Measurements from ENCODE around the gene GNA14.

The GNA14 gene

DNA sequence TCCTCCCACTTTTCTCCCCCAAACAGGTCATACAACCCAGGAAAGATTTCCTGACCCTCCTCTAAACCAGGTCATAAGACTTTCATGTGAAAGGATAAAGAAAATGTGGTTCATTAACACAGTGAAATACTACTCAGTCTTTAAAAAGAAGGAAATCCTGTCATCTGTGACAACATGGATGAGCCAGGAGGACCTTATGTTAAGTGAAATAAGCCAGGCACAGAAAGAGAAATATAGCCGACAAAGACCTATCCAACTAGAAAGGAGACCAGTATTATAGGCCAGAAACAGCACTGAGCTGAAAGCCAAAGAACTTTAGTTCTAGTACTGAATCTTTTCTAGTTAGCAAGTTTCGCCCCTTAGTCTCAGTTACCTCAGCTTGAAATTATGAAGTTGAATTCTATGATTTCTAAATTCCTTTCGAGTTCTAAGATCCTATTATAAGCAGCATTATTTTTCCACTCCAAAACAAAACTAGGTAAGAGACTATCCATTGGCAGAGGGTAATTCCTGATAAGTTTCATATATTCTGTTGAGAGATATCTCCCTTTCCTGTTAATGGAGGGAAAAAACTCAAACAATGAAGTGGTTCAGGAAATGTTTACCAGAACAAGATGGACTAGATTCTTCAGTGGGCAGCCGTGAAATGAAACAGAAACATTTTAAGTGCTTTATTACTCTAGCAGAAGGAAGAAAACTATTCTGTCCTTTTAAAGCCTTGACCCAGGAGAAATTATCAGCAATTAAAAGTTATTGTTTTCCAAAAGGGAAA, 42.5 kb downstream of the GNA14 start:
- Histone ChIP-seq H3K4me1 (no peaks in the 10 kb centered on the region), H3K4me3 (no peak overlapping the region), H3K27me3 (ENCODE audit: low read depth) (peaks cover 4% of the 10 kb centered on the region), H3K9me3 (no peaks in the 10 kb centered on the region), H3K36me3 (replicated peaks) (no peaks in the 10 kb centered on the region)
- no peak for DNase-seq (ENCODE audit: low spot score in 2 of 2)
- in situ Hi-C loops (cut with MboI; ENCODE audit: low sequenced_read_pairs), result no loop called here

DNA sequence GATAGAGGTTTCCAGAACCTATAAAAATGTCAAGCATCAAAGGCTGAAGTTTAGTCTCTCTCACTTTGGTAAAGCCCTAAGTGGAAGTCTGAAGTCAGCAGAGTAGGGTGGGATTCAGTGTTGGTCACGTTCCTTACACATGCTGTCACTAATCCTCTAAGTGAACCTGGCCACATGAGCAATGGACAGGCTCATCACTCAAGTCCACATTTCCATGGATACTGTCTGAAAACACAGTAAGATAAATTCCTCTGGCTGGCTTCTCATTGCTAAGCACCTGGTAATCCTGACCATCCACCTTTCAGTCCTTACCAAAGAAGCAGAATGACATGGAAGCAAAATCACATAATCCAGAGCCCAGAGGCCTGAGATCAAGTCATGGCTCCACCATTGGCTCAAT, 43.8 kb downstream of the GNA14 start:
- H3K9me3 ChIP-seq, result no peaks in the 10 kb centered on the region
- no peak for DNase-seq (ENCODE audit: low spot score in 2 of 2)
- H3K4me3 ChIP-seq, result no peak overlapping the region
- in situ Hi-C loops (cut with MboI; ENCODE audit: low sequenced_read_pairs), result no loop called here
- H3K4me1 ChIP-seq, result no peaks in the 10 kb centered on the region
- H3K27me3 ChIP-seq (ENCODE audit: low read depth), result no peaks in the 10 kb centered on the region; the same call in 1 of the 2 replicates
- H3K36me3 ChIP-seq (replicated peaks), result no peaks in the 10 kb centered on the region

DNA sequence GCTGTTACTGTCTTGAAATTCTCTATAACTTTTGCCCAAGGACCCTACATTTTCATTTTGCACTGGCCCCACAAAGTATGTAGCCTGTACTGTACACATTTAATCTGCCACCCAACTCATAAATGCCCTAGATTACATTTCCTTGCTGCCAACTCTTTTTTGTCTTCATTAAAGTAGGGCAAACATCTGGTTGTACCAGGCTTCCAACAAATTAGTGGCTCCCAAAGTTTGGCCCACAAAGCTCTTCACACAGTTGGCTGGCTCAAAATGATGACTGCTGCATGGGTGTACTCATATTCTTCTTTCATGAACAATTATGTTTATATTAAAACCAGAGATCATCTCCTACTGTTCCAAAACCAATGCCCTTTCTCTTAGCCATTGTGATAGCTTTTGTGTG, 45.3 kb downstream of the GNA14 start:
- no peak overlapping the region for H3K4me3 ChIP-seq
- H3K4me1 ChIP-seq, result no peaks in the 10 kb centered on the region
- no peaks in the 10 kb centered on the region for H3K9me3 ChIP-seq
- in situ Hi-C loops (cut with MboI; ENCODE audit: low sequenced_read_pairs), result no loop called here
- H3K27me3 ChIP-seq (ENCODE audit: low read depth), result no peaks in the 10 kb centered on the region; the same call in 1 of the 2 replicates
- no peaks in the 10 kb centered on the region for H3K36me3 ChIP-seq (replicated peaks)
- DNase-seq (ENCODE audit: low spot score in 2 of 2), result no peak

DNA sequence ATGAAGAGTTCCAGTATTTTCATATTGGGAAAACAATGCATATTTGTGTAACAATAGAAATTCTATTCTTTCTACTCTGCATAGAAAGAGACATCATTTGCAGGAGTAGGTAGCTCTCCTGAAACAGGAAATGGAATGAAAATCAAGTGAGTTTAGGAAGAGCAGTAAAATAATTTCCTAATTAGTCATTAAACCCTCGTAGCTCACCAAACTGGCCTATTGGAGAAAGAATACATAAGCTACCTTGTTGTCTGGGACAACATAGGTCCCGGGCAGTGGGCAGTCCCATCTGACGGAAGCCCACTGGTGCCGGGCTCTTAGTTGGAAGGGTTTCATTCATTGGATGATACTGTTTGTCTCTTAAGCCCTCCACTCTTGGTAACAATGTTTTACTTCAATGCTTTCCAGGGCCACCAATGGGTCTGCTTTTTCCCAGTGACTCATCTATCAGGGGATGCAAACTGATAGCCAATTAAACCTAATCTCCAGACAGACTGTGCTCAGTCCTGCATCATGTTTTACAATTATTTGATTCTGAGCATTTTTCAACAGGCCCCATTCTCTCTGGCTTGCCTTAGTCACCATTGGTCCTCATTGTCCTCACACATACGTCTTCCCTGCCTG, 46.5 kb downstream of the GNA14 start:
- DNase-seq (ENCODE audit: low spot score in 2 of 2), result no peak

DNA sequence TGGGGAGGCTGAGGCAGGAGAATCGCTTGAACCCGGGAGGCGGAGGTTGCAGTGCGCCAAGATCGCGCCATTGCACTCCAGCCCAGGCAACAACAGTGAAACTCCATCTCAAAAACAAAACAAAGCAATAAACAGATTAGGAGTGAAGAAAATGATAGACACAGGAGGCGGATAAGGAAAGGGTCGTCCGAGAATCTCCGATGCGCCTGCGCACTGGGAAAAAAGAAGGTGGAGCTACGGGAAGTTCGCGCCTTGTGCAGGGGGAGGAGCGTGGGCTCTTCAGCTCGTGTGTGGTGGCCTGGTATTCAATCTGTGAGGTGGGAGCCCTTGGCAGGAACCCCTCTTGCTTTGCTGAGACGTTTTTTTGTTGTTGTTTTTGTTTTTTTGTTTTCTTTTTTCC, 47.3 kb downstream of the GNA14 start:
- in situ Hi-C loops (cut with MboI; ENCODE audit: low sequenced_read_pairs), result no loop called here
- Histone ChIP-seq H3K4me1 (no peaks in the 10 kb centered on the region), H3K27me3 (ENCODE audit: low read depth) (no peaks in the 10 kb centered on the region; the same call in 1 of the 2 replicates), H3K4me3 (no peak overlapping the region), H3K36me3 (replicated peaks) (no peaks in the 10 kb centered on the region), H3K9me3 (no peaks in the 10 kb centered on the region)
- DNase-seq (ENCODE audit: low spot score in 2 of 2), result no peak

More for the DNA sequence above, 46.5 kb downstream of the GNA14 start:
- no peaks in the 10 kb centered on the region for H3K36me3 ChIP-seq (replicated peaks)
- no peak overlapping the region for H3K4me3 ChIP-seq
- in situ Hi-C loops (cut with MboI; ENCODE audit: low sequenced_read_pairs), result no loop called here
- no peaks in the 10 kb centered on the region for H3K4me1 ChIP-seq
- no peaks in the 10 kb centered on the region; the same call in 1 of the 2 replicates for H3K27me3 ChIP-seq (ENCODE audit: low read depth)
- H3K9me3 ChIP-seq, result no peaks in the 10 kb centered on the region

DNA sequence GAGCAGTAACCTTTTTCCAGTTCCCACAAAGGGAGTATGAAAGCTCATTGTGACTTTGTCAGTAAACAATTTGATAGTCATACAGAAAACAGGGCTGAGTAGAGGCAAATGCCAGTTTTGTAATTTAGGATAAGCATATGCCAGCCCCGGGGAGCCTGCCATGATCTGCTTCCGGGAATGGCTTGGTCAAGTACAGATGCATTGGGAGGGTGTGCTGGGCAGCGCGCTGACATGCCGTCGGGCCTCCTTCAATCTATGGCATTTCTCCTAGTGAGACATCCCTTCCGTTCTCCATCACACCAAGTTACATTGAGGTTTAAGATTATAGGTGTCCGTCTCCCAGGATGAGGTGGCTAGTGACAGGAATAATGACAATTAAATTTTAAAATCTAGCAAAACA, 48.6 kb downstream of the GNA14 start:
- H3K4me3 ChIP-seq, result no peak overlapping the region
- no peak for DNase-seq (ENCODE audit: low spot score in 2 of 2)
- H3K4me1 ChIP-seq, result no peaks in the 10 kb centered on the region
- in situ Hi-C loops (cut with MboI; ENCODE audit: low sequenced_read_pairs), result no loop called here
- no peaks in the 10 kb centered on the region for H3K36me3 ChIP-seq (replicated peaks)
- no peaks in the 10 kb centered on the region for H3K9me3 ChIP-seq
- no peaks in the 10 kb centered on the region for H3K27me3 ChIP-seq (ENCODE audit: low read depth)

DNA sequence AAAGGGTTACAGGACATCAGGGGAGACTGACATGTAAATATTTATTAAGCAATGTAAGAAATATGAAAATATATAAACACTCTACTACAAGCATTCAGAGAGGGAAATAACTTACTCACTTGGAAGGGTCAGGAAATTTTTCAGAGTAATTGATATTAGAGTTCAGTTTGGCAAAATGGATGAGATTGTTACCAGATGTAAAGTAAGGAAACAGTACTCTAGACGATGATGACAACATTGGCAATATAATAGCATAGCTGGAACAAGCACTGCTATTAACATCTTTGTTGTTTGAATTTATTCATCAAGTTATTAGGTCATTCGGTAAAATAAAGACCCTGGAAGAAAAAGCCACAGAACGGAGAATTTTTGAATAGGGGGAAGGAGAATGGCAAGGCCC, 49.1 kb downstream of the GNA14 start:
- in situ Hi-C loops (cut with MboI; ENCODE audit: low sequenced_read_pairs), result no loop called here
- DNase-seq (ENCODE audit: low spot score in 2 of 2), result no peak
- no peaks in the 10 kb centered on the region for H3K27me3 ChIP-seq (ENCODE audit: low read depth)
- H3K36me3 ChIP-seq (replicated peaks), result no peaks in the 10 kb centered on the region
- H3K4me3 ChIP-seq, result no peak overlapping the region
- H3K9me3 ChIP-seq, result no peaks in the 10 kb centered on the region
- H3K4me1 ChIP-seq, result no peaks in the 10 kb centered on the region

DNA sequence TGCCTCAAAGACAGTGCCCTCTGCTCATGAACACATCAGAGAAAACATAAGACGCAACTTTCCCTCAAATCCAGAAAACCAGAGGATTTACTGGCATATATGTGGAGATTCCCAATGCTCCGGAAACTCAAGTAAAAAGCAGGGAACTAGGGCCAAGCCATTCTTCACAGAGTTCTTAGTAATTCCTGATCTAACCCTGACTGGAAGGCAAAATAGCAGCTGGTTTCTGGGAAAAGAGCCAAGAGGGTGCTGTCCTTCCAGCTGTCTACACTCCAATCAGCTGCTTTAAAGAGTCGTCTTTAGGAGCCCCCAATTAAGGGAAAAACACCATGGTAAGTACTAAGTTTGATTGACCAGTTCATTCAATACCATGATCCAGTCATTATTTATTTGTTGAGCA, 49.6 kb downstream of the GNA14 start:
- in situ Hi-C loops (cut with MboI; ENCODE audit: low sequenced_read_pairs), result no loop called here
- Histone ChIP-seq H3K9me3 (no peaks in the 10 kb centered on the region), H3K27me3 (ENCODE audit: low read depth) (no peaks in the 10 kb centered on the region), H3K36me3 (replicated peaks) (no peaks in the 10 kb centered on the region), H3K4me3 (no peak overlapping the region), H3K4me1 (no peaks in the 10 kb centered on the region)
- no peak for DNase-seq (ENCODE audit: low spot score in 2 of 2)

DNA sequence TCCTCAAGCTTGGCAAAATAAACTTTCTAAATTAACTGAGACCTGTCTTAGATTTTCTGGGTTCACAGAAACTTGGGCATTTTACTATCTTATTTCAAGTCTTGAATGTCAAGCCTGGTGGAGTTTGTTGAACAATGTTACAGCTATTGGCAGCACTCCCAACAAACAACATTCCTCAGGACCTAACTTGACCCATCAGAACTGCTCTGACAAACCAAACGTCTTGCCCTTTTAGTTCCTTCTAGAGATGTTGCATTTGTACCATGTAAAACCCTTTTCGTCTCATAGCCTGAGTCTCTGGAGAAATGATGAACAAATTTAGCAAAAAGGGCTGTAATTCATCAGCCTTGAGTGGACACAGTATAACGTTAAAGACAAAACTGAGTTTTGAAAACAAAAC, 51.1 kb downstream of the GNA14 start:
- no peaks in the 10 kb centered on the region for H3K36me3 ChIP-seq (replicated peaks)
- no peaks in the 10 kb centered on the region for H3K4me1 ChIP-seq
- no peak overlapping the region for H3K4me3 ChIP-seq
- no peaks in the 10 kb centered on the region for H3K27me3 ChIP-seq (ENCODE audit: low read depth)
- in situ Hi-C loops (cut with MboI; ENCODE audit: low sequenced_read_pairs), result no loop called here
- DNase-seq (ENCODE audit: low spot score in 2 of 2), result no peak
- no peaks in the 10 kb centered on the region for H3K9me3 ChIP-seq

DNA sequence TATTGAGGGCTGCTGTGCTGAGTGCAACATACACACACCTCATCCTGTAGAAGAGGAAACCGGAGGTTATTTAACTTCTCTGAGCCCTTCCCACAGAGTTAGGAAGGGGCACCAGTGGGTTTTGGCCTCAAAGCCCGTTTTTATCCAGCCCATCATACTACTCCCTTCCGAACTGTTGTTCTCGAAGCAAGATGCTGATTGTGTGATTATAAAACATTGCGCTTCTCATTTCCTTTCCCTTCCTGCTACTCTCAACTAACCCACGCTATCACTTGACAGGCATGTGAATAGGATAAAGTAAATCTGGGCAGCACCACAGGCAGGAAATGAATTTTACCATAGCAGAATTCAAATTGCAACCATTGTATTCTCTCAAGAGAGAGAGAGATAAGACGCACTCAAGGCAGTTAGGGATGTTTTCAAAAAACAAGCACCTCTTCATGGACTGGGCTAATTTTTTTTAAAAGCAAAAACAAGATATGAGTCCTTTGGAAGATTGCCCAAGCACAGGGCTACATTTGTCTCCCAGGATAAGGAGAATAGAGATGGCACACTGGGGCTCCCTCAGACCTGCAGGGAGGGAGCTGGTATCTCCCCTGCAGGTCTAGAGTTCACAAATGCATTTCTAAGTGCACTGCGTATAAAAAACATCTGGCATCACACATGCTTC, 52.6 kb downstream of the GNA14 start:
- in situ Hi-C loops (cut with MboI; ENCODE audit: low sequenced_read_pairs), result no loop called here
- no peaks in the 10 kb centered on the region for H3K36me3 ChIP-seq (replicated peaks)
- H3K4me1 ChIP-seq, result no peaks in the 10 kb centered on the region
- H3K27me3 ChIP-seq (ENCODE audit: low read depth), result no peaks in the 10 kb centered on the region
- no peak for DNase-seq (ENCODE audit: low spot score in 2 of 2)
- H3K9me3 ChIP-seq, result no peaks in the 10 kb centered on the region
- no peak overlapping the region for H3K4me3 ChIP-seq

DNA sequence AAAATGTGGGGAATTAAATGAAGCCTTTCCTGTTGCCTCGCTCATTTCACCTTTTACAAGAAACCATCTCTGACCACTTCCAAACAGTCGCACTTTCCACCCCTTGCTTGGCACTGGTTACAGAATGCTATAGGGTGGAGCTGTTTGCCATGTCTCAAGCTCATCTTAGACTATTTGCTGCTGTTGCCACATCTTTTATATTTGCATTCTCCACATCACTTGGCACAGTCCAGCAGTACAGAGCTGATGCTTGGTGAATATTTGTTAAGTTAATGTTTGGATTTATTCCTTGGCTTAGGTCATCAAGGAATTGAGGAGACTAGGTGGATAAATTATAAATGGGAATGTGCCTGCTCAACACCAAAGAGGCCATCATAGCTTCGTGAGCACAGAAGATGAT, 53.2 kb downstream of the GNA14 start:
- no peak overlapping the region for H3K4me3 ChIP-seq
- no peaks in the 10 kb centered on the region for H3K36me3 ChIP-seq (replicated peaks)
- H3K27me3 ChIP-seq (ENCODE audit: low read depth), result no peaks in the 10 kb centered on the region
- H3K4me1 ChIP-seq, result no peaks in the 10 kb centered on the region
- H3K9me3 ChIP-seq, result no peaks in the 10 kb centered on the region
- in situ Hi-C loops (cut with MboI; ENCODE audit: low sequenced_read_pairs), result no loop called here
- no peak for DNase-seq (ENCODE audit: low spot score in 2 of 2)

DNA sequence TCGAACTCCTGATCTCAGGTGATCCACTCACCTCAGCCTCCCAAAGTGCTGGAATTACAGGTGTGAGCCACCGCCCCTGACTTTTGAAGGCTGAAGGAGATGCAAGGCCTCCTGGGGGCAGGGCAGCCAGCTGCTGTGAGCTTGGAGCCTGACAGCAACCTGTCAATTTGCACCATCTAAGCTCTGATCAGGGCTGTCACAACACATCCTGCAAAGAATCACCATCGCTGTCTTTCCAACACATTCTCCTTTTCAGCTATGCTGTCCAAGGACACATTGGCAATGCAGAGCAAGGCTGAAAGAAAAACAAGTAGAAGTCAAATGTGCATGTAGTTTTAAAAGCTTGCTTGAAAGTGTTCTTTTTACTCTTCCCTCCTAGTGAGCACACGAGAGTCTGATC, 54.6 kb downstream of the GNA14 start:
- Histone ChIP-seq H3K9me3 (no peaks in the 10 kb centered on the region), H3K36me3 (replicated peaks) (no peaks in the 10 kb centered on the region), H3K4me1 (no peaks in the 10 kb centered on the region), H3K27me3 (ENCODE audit: low read depth) (no peaks in the 10 kb centered on the region), H3K4me3 (no peak overlapping the region)
- no peak for DNase-seq (ENCODE audit: low spot score in 2 of 2)
- in situ Hi-C loops (cut with MboI; ENCODE audit: low sequenced_read_pairs), result no loop called here

DNA sequence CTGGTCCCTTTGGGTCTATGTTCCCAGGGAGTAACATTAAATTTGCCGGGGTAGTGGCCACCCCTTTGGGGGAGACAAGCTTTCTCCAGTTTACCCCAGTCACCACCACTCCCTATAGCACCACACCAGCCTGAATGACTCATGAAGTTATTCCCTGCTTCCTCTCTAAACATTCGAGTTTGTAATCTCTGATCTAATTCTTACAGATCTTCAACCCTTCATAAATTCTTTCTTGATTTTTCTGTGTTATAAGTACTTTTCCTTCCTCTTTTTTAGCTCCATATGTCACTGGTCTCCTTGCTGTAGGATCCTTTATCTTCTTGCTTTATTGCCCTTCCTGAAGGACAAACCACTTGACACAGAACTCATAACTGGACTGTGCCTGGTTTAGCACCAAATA, 55.6 kb downstream of the GNA14 start:
- no peak for DNase-seq (ENCODE audit: low spot score in 2 of 2)
- Histone ChIP-seq H3K4me1 (no peaks in the 10 kb centered on the region), H3K36me3 (replicated peaks) (no peaks in the 10 kb centered on the region), H3K9me3 (no peaks in the 10 kb centered on the region), H3K27me3 (ENCODE audit: low read depth) (no peaks in the 10 kb centered on the region), H3K4me3 (no peak overlapping the region)
- in situ Hi-C loops (cut with MboI; ENCODE audit: low sequenced_read_pairs), result no loop called here

DNA sequence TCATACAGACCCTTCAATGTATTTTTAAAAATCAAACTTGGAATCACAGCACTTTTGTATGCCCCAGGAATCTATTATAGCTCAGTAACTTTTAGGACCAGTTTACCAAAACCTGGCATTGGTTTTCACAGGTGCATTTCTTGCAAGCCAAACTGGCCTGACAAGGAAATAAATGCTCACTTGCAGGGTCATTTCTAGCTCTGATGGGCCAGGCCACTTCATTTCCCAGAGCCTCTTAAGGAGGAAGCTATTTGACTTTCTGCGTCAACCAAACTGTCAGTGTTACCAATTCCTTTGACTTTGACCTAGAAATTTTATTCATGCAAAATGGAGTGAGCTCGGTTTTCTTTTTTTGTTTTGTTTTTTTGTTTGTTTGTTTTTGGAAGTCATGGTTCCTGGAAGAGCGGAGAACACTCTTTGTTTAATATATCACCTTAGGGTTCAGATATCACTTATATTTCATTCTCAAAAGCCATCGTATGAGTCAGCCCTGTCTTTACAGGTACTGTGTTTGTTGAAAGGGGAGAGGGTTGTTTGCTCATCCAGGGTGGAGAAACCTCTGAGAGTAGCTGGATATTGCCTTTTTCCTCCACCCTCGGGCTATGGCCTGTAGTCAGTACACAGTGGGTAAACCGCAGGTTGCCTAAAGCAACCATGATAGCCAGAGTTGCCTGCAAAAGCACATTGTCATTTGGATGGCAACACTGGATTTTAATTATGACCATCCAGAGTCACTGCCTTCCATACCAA, 58.9 kb downstream of the GNA14 start:
- H3K36me3 ChIP-seq (replicated peaks), result no peaks in the 10 kb centered on the region
- no peak for DNase-seq (ENCODE audit: low spot score in 2 of 2)
- H3K4me1 ChIP-seq, result peaks cover 3% of the 10 kb centered on the region
- H3K27me3 ChIP-seq (ENCODE audit: low read depth), result no peaks in the 10 kb centered on the region
- in situ Hi-C loops (cut with MboI; ENCODE audit: low sequenced_read_pairs), result no loop called here
- no peaks in the 10 kb centered on the region for H3K9me3 ChIP-seq
- no peak overlapping the region for H3K4me3 ChIP-seq
